Prostate gland (tissue), 2 donors: Measurements from ENCODE around the gene ADGRG6.

Source experiments
- CTCF ChIP-seq, 4 experiments: fragments of 200-600 bp in 2 of 4; fragments of 450-650 bp in 2 of 4; sonication (generic) in 2 of 4; IDR thresholded peaks; 1 replicate in 3 of 4; 2 replicates in 1 of 4; pipeline ENCODE4 v1.5.1; 2016 to 2019; ENCODE audit warnings: antibody characterized with exemption in 4 of 4, mild to moderate bottlenecking in 2 of 4, moderate library complexity in 2 of 4
- POLR2A ChIP-seq: fragments of 450-650 bp; IDR thresholded peaks from one replicate; pipeline ENCODE4 v1.6.1; 2016; ENCODE audit warnings: antibody characterized with exemption, mild to moderate bottlenecking
- POLR2AphosphoS5 ChIP-seq: sonication (generic); formaldehyde crosslinking; IDR thresholded peaks from one replicate; pipeline ENCODE4 v1.6.1; 2017; ENCODE audit warnings: antibody characterized with exemption

- TF ChIP-seq CTCF (IDR thresholded peaks at IDR 0.05) (no peak), POLR2AphosphoS5 (no peak), POLR2A (no peak)
Observed at GRCh38 chr6:142462260-142462659, 160.5 kb downstream of the ADGRG6 start.
